ENCODE data around the gene PPM1M.
A peak's percentile ranks its signal among the peaks of the same experiment; 100 is the strongest.

PPM1M gene

GRCh38 chr3:52216585-52217408, 28.8 kb upstream of the PPM1M start:
- DNase-seq (ENCODE audit: low read depth): no peak
- TF ChIP-seq CTCF (IDR thresholded peaks at IDR 0.05; ENCODE audit: insufficient read depth, low read depth, low read length, missing control alignments): no peak
- no peak overlapping the region for H3K4me3 ChIP-seq (ENCODE audit: low read depth, low read length)

GRCh38 chr3:52217409-52217805, 28.2 kb upstream of the PPM1M start:
- H3K4me3 ChIP-seq (ENCODE audit: low read depth, low read length): no peak overlapping the region
- DNase-seq (ENCODE audit: low read depth): no peak
- TF ChIP-seq CTCF (IDR thresholded peaks at IDR 0.05; ENCODE audit: insufficient read depth, low read depth, low read length, missing control alignments): no peak

GRCh38 chr3:52218026-52218425, 27.5 kb upstream of the PPM1M start:
- no peak for TF ChIP-seq CTCF (IDR thresholded peaks at IDR 0.05; ENCODE audit: insufficient read depth, low read depth, low read length, missing control alignments)
- no peak for DNase-seq (ENCODE audit: low read depth)
- no peak overlapping the region for H3K4me3 ChIP-seq (ENCODE audit: low read depth, low read length)

- no peak overlapping the region for H3K4me3 ChIP-seq (ENCODE audit: low read depth, low read length)
- DNase-seq (ENCODE audit: low read depth): no peak
- no peak for TF ChIP-seq CTCF (IDR thresholded peaks at IDR 0.05; ENCODE audit: insufficient read depth, low read depth, low read length, missing control alignments)
These were observed 27.1 kb upstream of the PPM1M start for GRCh38 chr3:52218454-52218853.

- no peak for DNase-seq (ENCODE audit: low read depth)
- TF ChIP-seq CTCF (IDR thresholded peaks at IDR 0.05; ENCODE audit: insufficient read depth, low read depth, low read length, missing control alignments): no peak
- no peak overlapping the region for H3K4me3 ChIP-seq (ENCODE audit: low read depth, low read length)
These were observed 26.5 kb upstream of the PPM1M start for GRCh38 chr3:52218937-52219650.

- no peak overlapping the region for H3K4me3 ChIP-seq (ENCODE audit: low read depth, low read length)
- peak; percentile 96 for TF ChIP-seq CTCF (IDR thresholded peaks at IDR 0.05; ENCODE audit: insufficient read depth, low read depth, low read length, missing control alignments)
- peak; percentile 85 for DNase-seq (ENCODE audit: low read depth)
These were observed 25.1 kb upstream of the PPM1M start for GRCh38 chr3:52220380-52221026.

Measured in GM12865 (cell line).